ENCODE results near the gene NUPR2.
"Not testable (repeated sequence)": the region's sequence is repeated elsewhere in the genome, so short reads cannot be mapped to it uniquely, and the experiment has no call there.

The NUPR2 gene, protein sequence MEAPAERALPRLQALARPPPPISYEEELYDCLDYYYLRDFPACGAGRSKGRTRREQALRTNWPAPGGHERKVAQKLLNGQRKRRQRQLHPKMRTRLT

GRCh38 chr7:56115852-56116538 lies at the start of gene NUPR2:
NUPR2 (minus strand) TSS chr7:56116417; CDS start chr7:56116314, 103 bp downstream.
- no peak within 1 kb of the TSS for H3K4me3 ChIP-seq (ENCODE audit: low read length)
- TF ChIP-seq, protein P1, sequence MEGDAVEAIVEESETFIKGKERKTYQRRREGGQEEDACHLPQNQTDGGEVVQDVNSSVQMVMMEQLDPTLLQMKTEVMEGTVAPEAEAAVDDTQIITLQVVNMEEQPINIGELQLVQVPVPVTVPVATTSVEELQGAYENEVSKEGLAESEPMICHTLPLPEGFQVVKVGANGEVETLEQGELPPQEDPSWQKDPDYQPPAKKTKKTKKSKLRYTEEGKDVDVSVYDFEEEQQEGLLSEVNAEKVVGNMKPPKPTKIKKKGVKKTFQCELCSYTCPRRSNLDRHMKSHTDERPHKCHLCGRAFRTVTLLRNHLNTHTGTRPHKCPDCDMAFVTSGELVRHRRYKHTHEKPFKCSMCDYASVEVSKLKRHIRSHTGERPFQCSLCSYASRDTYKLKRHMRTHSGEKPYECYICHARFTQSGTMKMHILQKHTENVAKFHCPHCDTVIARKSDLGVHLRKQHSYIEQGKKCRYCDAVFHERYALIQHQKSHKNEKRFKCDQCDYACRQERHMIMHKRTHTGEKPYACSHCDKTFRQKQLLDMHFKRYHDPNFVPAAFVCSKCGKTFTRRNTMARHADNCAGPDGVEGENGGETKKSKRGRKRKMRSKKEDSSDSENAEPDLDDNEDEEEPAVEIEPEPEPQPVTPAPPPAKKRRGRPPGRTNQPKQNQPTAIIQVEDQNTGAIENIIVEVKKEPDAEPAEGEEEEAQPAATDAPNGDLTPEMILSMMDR (conservative IDR thresholded peaks at IDR 0.05; ENCODE audit: low read depth, low read length) = no peak
- no peak for DNase-seq (ENCODE audit: low read depth)

GRCh38 chr7:56157238-56157790 lies 41.1 kb upstream of the NUPR2 start:
- TF ChIP-seq, protein P1 (conservative IDR thresholded peaks at IDR 0.05; ENCODE audit: low read depth, low read length) = no peak

DNA sequence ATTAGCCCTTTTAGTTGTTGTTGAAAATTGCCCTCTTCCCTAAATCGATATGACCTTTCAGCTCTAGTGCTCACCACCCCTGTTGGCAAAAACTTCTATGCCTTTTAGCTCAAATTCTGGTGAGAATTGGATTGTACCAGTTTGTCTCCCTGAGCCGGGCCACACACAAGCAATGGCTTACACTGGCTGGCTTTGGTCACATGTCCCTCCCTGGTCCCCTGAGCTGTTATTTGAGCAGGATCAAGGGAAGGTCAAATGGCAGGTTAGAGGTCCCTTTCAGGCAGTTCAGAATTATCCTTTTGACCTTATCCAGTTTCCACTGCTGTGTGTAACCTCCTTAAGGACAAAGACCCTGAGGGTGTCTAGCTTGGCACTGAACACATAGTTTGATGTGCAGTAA lies 14.8 kb upstream of the NUPR2 start:
- DNase-seq (ENCODE audit: low read depth); H3K4me3 ChIP-seq (ENCODE audit: low read length): not testable (repeated sequence)

More at GRCh38 chr7:56157238-56157790, 41.1 kb upstream of the NUPR2 start:
- no peak for DNase-seq (ENCODE audit: low read depth)
- H3K4me3 ChIP-seq (ENCODE audit: low read length) = no peak overlapping the region

DNA sequence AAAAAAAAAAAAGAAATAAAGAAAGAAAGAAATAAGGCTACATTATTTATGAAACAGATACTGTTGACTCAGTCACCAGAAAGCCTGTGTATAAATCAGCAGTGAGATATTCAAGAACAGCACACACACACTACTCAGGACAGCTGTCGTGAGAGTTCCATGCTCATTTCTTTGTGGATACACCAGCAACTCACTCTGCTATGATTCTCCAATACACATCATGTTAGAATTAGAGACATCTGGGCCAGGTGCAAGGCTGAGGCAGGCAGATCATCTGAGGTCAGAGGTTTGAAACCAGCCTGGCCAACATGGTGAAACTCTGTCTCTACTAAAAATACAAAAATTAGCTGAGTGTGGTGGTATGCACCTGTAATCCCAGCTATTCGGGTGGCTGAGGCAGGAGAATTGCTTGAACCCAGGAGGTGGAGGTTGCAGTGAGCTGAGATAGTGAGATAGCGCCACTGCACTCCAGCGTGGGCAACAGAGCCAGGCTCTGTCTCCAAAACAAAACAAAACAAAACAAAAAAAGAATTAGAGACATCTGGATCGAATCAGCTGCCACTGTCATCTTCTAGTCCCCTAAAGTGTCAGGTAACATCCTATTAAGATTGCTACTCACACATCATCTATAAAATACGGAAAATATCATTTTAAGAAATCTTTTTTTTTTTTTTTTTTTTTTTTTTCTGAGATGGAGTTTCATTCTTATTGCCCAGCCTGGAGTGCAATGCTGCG lies 11.2 kb upstream of the NUPR2 start:
- no peak overlapping the region for H3K4me3 ChIP-seq (ENCODE audit: low read length)
- TF ChIP-seq, protein P1 (conservative IDR thresholded peaks at IDR 0.05; ENCODE audit: low read depth, low read length) = no peak
- no peak for DNase-seq (ENCODE audit: low read depth)

- H3K4me3 ChIP-seq (ENCODE audit: low read length) = no peak overlapping the region
- TF ChIP-seq, protein P1 (conservative IDR thresholded peaks at IDR 0.05; ENCODE audit: low read depth, low read length) = no peak
- no peak for DNase-seq (ENCODE audit: low read depth)
Observed at GRCh38 chr7:56125831-56126230, 9.6 kb upstream of the NUPR2 start.

DNA sequence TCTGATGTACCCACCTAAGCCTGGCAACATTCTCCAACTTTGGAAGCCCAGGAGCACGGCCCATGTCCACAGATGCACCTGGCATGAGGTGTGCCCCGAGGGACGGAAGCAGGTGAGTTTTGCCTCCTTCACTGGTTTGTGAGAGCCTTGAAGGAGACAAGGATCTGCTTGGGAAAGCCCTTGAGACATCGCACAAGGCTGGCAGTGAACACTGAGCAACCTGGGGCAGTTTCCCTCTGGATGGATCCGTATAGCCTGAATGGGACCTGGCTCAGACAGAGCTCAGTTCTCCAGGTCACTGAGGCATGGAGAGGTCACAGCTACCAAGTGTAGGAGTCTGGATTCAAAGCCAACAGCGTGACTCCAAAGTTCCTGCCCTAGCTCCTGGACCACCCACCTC lies 8.8 kb upstream of the NUPR2 start:
- TF ChIP-seq, protein P1 (conservative IDR thresholded peaks at IDR 0.05; ENCODE audit: low read depth, low read length) = no peak
- DNase-seq (ENCODE audit: low read depth) = no peak
- H3K4me3 ChIP-seq (ENCODE audit: low read length) = no peak overlapping the region

- TF ChIP-seq, protein P1 (conservative IDR thresholded peaks at IDR 0.05; ENCODE audit: low read depth, low read length) = no peak
- no peak overlapping the region for H3K4me3 ChIP-seq (ENCODE audit: low read length)
- DNase-seq (ENCODE audit: low read depth) = no peak
Observed at GRCh38 chr7:56121440-56121839, 5.2 kb upstream of the NUPR2 start.

- not testable (repeated sequence) for H3K4me3 ChIP-seq (ENCODE audit: low read length); DNase-seq (ENCODE audit: low read depth)
Observed at GRCh38 chr7:56112244-56112643, 4.0 kb downstream of the NUPR2 start.
